GM10266 (cell line): ENCODE measurements around the gene JUN.

Experiments used
- DNase-seq: peaks from one replicate; pipeline ENCODE4 v3.0.0; 2012; ENCODE audit errors: extremely low spot score
- TF ChIP-seq, protein P1 (sequence below): IDR thresholded peaks from 2 replicates; pipeline ENCODE4 v1.5.1; 2012; ENCODE audit warnings: mild to moderate bottlenecking, low read depth; ENCODE audit not compliant: control insufficient read depth, insufficient read depth; ENCODE audit errors: missing control alignments

JUN gene

DNA sequence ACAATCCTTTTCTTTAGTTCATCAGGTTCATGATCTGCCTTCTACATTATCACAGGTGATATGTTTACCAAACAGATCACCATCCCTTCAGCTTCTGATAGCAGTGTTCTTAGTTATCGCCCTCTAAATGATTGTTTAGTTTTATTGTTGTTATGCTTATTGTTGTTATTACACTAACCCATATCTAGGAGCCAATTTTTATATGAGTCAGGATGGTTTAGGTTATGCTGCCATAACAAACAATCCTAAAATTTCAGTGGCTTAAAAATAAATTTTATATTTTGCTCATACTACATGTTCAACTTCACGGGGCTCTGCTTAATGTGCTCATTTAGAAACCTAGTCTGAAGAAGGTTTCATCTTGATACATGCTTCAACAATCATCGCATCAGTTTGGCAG lies 4.4 kb upstream of the JUN start:
- TF ChIP-seq, protein P1, sequence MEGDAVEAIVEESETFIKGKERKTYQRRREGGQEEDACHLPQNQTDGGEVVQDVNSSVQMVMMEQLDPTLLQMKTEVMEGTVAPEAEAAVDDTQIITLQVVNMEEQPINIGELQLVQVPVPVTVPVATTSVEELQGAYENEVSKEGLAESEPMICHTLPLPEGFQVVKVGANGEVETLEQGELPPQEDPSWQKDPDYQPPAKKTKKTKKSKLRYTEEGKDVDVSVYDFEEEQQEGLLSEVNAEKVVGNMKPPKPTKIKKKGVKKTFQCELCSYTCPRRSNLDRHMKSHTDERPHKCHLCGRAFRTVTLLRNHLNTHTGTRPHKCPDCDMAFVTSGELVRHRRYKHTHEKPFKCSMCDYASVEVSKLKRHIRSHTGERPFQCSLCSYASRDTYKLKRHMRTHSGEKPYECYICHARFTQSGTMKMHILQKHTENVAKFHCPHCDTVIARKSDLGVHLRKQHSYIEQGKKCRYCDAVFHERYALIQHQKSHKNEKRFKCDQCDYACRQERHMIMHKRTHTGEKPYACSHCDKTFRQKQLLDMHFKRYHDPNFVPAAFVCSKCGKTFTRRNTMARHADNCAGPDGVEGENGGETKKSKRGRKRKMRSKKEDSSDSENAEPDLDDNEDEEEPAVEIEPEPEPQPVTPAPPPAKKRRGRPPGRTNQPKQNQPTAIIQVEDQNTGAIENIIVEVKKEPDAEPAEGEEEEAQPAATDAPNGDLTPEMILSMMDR: no peak
- DNase-seq: no peak

DNA sequence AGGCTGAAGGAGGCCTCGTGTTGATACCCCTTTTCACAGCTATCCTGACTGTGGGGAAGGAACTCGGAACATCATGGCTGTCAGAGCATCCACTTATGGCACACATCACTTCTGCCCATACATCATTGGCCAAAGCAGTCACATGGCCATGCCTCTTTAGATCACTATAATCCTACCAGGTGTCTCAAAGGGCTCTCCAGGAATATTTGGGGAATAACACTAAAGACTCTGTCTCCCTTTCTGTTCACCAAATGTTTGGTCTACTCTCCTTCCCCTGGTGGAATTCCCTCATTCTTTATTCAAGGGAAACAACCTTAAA lies 3.0 kb upstream of the JUN start:
- DNase-seq: no peak
- TF ChIP-seq, protein P1: no peak

DNA sequence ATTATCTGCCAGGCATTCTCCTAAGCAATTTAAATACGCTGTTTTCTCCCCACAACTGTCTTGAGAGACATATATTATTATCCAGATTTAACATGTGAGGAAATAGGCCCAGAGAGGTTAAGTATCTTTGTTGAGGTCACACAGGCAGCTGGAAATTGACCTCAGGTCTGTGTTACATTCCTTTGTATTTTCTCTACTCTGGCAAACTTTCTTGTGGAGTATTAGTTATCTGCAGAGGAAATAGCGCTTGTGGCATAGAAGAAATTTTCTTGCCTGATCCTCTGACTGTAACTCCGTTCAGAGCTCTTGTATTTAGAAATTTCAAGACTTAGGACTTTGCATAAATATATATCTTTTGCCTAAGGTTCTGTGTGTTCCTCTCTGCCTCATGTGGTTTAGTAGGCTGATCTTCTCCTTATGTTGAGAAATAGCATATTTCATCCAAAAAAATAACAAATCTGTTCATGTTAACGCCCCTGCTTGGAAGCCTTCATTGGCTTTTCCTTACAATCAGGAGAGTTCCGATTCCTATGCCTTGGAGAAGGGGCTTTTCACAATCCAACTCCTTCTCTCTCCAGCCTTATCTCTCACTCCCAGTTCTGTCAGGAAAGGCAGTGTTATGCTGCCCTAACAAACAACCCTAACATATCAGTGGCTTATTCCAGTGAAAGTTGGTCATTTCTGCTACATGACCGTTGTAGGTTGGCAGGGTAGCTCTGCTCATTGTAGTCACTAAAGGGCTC lies 2.5 kb upstream of the JUN start:
- TF ChIP-seq, protein P1: no peak
- no peak for DNase-seq

DNA sequence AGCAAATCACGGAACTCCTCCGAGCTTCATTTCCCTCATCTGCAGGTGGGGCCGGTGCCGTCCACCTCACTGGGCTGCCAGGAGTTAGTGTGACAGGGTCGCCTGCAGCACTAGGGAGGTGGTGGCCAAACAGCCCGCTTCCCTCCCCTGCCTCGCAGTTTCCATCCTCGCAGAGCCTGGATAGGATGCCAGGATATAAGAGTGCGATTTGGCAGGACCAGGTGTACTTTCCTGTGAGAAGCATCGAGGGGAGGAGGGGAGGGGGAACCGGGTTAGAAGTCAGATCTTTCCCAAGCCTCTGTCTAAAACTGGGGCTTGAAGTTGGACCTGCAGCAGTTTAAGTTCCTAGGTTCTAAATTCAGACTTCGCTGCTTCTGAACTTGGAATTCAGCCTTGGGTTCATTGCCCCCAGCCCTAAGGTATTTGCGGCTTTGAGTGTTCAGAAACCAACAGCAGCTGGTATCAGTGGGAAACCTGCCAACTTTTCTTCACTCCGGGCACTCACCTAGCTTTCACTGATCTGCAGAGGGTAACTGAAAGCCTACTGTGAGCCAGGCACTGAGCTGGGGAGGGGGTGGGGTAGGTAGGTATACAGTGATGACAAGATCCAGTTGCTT lies 1.7 kb upstream of the JUN start:
- no peak for DNase-seq
- TF ChIP-seq, protein P1: no peak

DNA sequence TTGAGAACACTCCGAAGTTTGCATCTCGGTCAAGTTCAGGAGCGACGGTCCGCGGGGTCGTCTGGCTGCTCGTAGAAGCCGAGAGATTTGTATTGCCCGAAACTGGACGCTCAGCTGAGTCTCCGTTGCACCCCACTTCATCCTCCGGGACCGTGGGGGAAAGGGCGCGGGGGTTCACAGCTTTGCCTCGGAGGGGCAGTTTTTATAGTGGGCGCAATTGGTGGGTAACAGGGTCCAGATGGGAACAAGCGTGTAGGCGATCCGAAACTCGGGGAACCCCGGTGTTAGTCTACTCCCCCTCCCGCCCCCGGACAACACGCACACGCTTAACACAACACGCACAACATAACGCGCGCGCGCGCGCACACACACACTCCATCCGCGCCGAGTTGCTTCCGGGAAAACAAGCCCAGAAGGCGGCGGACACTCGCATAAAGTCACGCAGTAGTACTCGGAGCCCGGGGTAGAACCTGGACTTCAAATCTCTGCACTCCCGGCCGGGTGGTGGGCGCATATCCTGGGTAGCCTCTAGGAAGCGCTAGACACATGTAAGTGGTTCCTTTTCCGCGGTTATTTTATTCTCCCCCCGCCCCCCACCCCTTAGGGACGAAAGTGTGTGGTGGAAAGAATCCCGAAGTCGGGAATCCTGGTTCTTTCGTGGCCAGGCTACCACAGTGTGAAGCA lies 1.1 kb upstream of the JUN start:
- TF ChIP-seq, protein P1: peak; percentile 64
- DNase-seq: peak; percentile 41

DNA sequence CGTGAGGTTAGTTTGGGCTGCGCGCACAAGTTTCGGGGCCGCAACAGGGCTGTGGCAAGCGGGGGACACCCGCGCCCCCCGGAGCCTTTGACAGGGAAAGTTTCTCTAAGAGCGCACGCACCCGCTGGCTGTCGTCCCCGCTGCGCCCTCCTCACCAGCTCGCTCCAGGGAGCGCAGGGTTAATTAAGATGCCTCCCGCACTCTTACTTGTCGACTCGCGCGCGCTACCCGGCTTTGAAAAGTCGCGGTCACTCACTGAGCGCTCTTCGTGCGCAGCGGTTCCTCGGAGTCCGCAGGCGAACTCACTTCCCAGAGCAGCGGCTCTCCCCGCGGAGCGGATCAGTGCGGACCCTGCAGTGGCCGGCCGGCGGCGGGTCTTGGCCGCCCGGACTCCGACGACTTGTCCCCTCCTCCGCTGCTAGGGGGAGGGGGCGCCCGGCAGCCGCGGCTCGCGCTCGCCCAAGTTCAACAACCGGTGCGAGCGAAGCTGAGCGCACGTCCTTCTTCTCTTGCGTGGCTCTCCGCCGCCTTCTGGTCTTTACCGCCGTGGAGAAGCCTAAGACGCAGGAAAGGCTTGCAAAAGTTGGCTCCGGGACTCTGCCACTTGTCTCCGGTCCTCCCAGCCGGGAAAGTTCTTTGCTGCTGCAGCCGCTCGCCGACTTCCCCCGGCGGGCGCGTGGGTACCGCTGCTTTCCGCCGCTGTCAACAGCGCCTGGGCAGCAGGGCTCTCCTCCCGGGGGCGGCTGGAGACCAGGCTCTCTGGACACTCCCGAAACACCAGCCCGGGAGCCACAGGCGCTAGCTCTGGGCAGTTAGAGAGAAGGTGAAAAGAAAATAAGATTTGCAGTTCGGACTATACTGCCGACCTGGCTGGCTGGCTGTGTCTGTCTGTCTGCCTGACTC lies 506 bp downstream of the JUN start:
- peak; percentile 37 for DNase-seq
- TF ChIP-seq, protein P1: no peak
